IPS-18c (cell line): ENCODE data around the gene SELPLG.

Experiments
- H3K4me3 ChIP-seq: 2 replicates; pipeline ENCODE4 v1.7.0; 2013; ENCODE audit warnings: low read depth, mild to moderate bottlenecking, low read length, moderate library complexity; ENCODE audit not compliant: insufficient read depth
- H3K9me3 ChIP-seq: one replicate; pipeline ENCODE4 v1.6.1; 2013; ENCODE audit warnings: mild to moderate bottlenecking, low read length, moderate library complexity; ENCODE audit not compliant: control insufficient read depth, insufficient read depth

Gene SELPLG

GRCh38 chr12:108615918-108616317 is 17.8 kb downstream of the SELPLG start:
- H3K4me3 ChIP-seq, result no peak overlapping the region
- no peaks in the 10 kb centered on the region for H3K9me3 ChIP-seq

GRCh38 chr12:108614639-108615038 is 19.1 kb downstream of the SELPLG start:
- Histone ChIP-seq H3K4me3 (no peak overlapping the region), H3K9me3 (no peaks in the 10 kb centered on the region)

- Histone ChIP-seq H3K4me3 (no peak overlapping the region), H3K9me3 (no peaks in the 10 kb centered on the region)
Observed at GRCh38 chr12:108614041-108614440, 19.7 kb downstream of the SELPLG start.

GRCh38 chr12:108613548-108613947 is 20.1 kb downstream of the SELPLG start:
- no peaks in the 10 kb centered on the region for H3K9me3 ChIP-seq
- H3K4me3 ChIP-seq, result no peak overlapping the region

GRCh38 chr12:108612788-108613282 is 20.9 kb downstream of the SELPLG start:
- H3K9me3 ChIP-seq, result no peaks in the 10 kb centered on the region

GRCh38 chr12:108611884-108612415 is 21.7 kb downstream of the SELPLG start:
- Histone ChIP-seq H3K9me3 (no peaks in the 10 kb centered on the region), H3K4me3 (no peak overlapping the region)

More at GRCh38 chr12:108612788-108613282, 20.9 kb downstream of the SELPLG start:
- no peak overlapping the region for H3K4me3 ChIP-seq

GRCh38 chr12:108610856-108611605 is 22.7 kb downstream of the SELPLG start:
- H3K4me3 ChIP-seq, result no peak overlapping the region
- no peaks in the 10 kb centered on the region for H3K9me3 ChIP-seq

- no peaks in the 10 kb centered on the region for H3K9me3 ChIP-seq
- H3K4me3 ChIP-seq, result no peak overlapping the region
Observed at GRCh38 chr12:108610336-108610815, 23.3 kb downstream of the SELPLG start.

GRCh38 chr12:108609537-108610335 is 24.0 kb downstream of the SELPLG start:
- H3K9me3 ChIP-seq, result no peaks in the 10 kb centered on the region
- H3K4me3 ChIP-seq, result no peak overlapping the region

GRCh38 chr12:108608616-108609015 is 25.1 kb downstream of the SELPLG start:
- H3K9me3 ChIP-seq, result no peaks in the 10 kb centered on the region
- H3K4me3 ChIP-seq, result no peak overlapping the region

GRCh38 chr12:108607981-108608600 is 25.6 kb downstream of the SELPLG start:
- no peaks in the 10 kb centered on the region for H3K9me3 ChIP-seq
- H3K4me3 ChIP-seq, result no peak overlapping the region

GRCh38 chr12:108606492-108606891 is 27.2 kb downstream of the SELPLG start:
- no peak overlapping the region for H3K4me3 ChIP-seq
- H3K9me3 ChIP-seq, result no peaks in the 10 kb centered on the region

- H3K9me3 ChIP-seq, result no peaks in the 10 kb centered on the region
- H3K4me3 ChIP-seq, result no peak overlapping the region
Observed at GRCh38 chr12:108605690-108606406, 27.8 kb downstream of the SELPLG start.

GRCh38 chr12:108605000-108605689 is 28.5 kb downstream of the SELPLG start:
- H3K9me3 ChIP-seq, result no peaks in the 10 kb centered on the region
- H3K4me3 ChIP-seq, result no peak overlapping the region

GRCh38 chr12:108604208-108604941 is 29.3 kb downstream of the SELPLG start:
- H3K9me3 ChIP-seq, result no peaks in the 10 kb centered on the region
- no peak overlapping the region for H3K4me3 ChIP-seq

- H3K9me3 ChIP-seq, result no peaks in the 10 kb centered on the region
- no peak overlapping the region for H3K4me3 ChIP-seq
Observed at GRCh38 chr12:108603743-108604142, 30.0 kb downstream of the SELPLG start.
